Neural crest cell (in vitro differentiated cells): ENCODE measurements around the gene SLC10A6. TPM values are rescaled to one million over a fixed set of nuclear protein-coding genes. Genes with fewer than 3 reads are reported as not detected.
"Not testable (repeated sequence)": the region's sequence is repeated elsewhere in the genome, so short reads cannot be mapped to it uniquely, and the experiment has no call there.

Experiments
- DNase-seq: peaks from one replicate; pipeline ENCODE4 v3.0.0; 2021; ENCODE audit warnings: low read depth, mixed read lengths, low spot score
- H3K27ac Mint-ChIP-seq: one replicate; pipeline ENCODE4 v1.8.0; 2021; ENCODE audit warnings: mild to moderate bottlenecking, mixed read lengths; ENCODE audit not compliant: unreplicated experiment
- H3K27me3 Mint-ChIP-seq: 2 replicates; pipeline ENCODE4 v1.8.0; 2021; ENCODE audit warnings: low read depth, mild to moderate bottlenecking, mixed read lengths
- H3K36me3 Mint-ChIP-seq: 2 replicates; pipeline ENCODE4 v1.8.0; 2021; ENCODE audit warnings: low read depth, mild to moderate bottlenecking, mixed read lengths
- H3K4me1 Mint-ChIP-seq: 2 replicates; pipeline ENCODE4 v1.8.0; 2021; ENCODE audit warnings: mixed read lengths
- H3K4me3 Mint-ChIP-seq: one replicate; pipeline ENCODE4 v1.8.0; 2021; ENCODE audit warnings: mild to moderate bottlenecking, mixed read lengths
- H3K9me3 Mint-ChIP-seq: 2 replicates; pipeline ENCODE4 v1.8.0; 2021; ENCODE audit warnings: mixed read lengths
- CTCF ChIP-seq: fragments of 200-600 bp; sonication (generic); conservative IDR thresholded peaks from 2 replicates; pipeline ENCODE4 v1.5.0; 2021; ENCODE audit warnings: antibody characterized with exemption, mild to moderate bottlenecking
- total RNA-seq: library from RNA; stranded (reverse); gene quantifications from 2 replicates; pipeline ENCODE4 v1.2.1, GENCODE V29; 2021

SLC10A6 gene
- total RNA-seq, 1 donor from 2014 or later, result not detected

DNA sequence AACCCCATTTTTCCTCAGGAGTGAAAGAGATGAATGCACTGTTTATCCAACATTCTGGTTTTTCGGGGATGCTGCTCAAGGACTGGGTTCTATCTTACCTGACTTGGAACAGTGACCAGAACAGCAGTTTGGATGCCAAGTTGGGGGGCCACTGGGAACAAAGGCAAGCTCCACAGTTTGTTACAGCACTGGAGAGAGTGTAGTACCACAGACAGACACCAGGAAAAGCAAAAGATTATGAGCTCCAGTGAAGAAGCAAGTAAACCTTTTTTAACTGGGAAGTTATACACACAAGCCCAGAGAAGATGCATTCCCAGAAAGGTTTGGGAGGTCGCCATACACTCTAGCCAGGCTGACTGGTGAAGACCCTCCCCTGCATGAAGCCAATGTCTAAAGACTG lies 29.5 kb upstream of the SLC10A6 start:
- Mint-ChIP-seq H3K4me3 (no peak overlapping the region), H3K36me3 (peaks cover 16% of the 10 kb centered on the region), H3K27me3 (no peaks in the 10 kb centered on the region), H3K9me3 (peaks cover 14% of the 10 kb centered on the region), H3K27ac (no peak overlapping the region), H3K4me1 (no peaks in the 10 kb centered on the region)
- TF ChIP-seq CTCF, result peak; percentile 26
- no peak for DNase-seq

DNA sequence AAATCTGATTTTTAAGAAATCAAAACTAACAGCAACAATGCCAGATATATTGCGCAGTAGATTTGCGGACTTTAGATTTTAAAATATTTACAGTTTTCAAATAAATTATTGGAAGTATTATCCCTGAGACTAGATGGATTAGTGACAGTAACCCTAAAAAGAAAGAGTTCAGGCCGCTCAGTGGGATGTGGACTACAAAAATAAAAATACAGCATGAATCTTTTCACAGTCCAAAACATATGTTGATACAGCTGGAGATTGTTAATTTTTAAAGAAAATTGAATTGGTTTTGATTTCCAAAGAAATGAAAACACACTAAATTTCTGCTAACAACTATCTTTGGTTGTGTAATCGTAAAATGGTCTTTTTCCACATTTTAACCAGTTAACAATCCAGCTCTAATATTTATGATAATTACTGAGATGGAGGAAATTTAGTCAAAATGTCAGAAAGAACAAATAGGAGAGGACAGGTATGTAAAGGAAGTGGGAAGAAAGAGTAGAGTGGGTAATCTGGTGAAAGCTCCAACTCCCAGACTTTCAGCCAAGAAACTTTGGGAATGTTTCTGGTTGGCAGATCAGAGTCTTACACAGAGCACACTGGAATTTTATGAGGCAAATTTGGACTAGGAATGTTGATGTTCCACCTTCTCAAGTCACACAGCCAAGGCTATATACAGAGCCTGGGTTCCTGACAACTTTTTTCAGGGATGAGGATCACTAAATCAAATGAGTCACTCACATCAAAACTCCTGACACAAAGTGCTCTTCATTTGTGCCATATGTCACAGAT lies 27.9 kb upstream of the SLC10A6 start:
- H3K4me3 Mint-ChIP-seq, result no peak overlapping the region
- H3K27ac Mint-ChIP-seq, result no peak overlapping the region
- no peak for TF ChIP-seq CTCF
- H3K36me3 Mint-ChIP-seq, result peaks cover 13% of the 10 kb centered on the region
- H3K27me3 Mint-ChIP-seq, result no peaks in the 10 kb centered on the region
- H3K9me3 Mint-ChIP-seq, result peaks cover 14% of the 10 kb centered on the region
- H3K4me1 Mint-ChIP-seq, result no peaks in the 10 kb centered on the region
- no peak for DNase-seq

GRCh38 chr4:86875436-86875835 lies 26.3 kb upstream of the SLC10A6 start:
- peaks cover 12% of the 10 kb centered on the region for H3K9me3 Mint-ChIP-seq
- not testable (repeated sequence) for H3K27ac Mint-ChIP-seq, DNase-seq, H3K4me1 Mint-ChIP-seq, H3K4me3 Mint-ChIP-seq, H3K27me3 Mint-ChIP-seq
- peaks cover 13% of the 10 kb centered on the region for H3K36me3 Mint-ChIP-seq

- no peak for DNase-seq
- Mint-ChIP-seq H3K4me3 (no peak overlapping the region), H3K4me1 (no peaks in the 10 kb centered on the region), H3K27me3 (no peaks in the 10 kb centered on the region), H3K27ac (no peak overlapping the region), H3K36me3 (no peaks in the 10 kb centered on the region), H3K9me3 (no peaks in the 10 kb centered on the region)
- no peak for TF ChIP-seq CTCF
Observed at GRCh38 chr4:86872135-86872534, 23.0 kb upstream of the SLC10A6 start.

DNA sequence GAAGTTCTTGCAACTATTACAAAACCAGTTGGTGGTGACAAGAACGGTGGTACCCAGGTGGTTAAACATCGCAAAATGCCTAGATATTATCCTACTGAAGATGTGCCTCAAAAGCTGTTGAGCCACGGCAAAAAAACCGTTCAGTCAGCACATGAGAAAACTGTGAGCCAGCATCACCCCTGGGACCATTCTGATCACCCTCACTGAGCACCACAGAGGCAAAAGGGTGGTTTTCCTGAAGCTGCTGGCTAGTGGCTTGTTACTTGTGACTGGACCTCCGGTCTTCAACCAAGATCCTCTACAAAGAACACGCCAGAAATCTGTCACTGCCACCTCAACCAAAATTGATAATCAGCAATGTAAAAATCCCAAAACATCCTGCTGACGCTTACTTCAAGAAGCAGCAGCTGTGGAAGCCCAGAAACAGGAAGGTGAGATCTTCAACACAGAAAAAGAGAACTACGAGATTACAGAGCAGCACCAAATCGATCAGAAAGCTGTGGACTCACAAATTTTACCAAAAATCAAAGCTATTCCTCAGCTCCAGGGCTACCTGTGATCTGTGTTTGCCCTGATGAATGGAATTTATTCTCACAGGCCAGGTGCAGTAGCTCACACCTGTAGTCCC lies 21.4 kb upstream of the SLC10A6 start:
- no peak for DNase-seq
- Mint-ChIP-seq H3K4me1 (no peaks in the 10 kb centered on the region), H3K9me3 (no peaks in the 10 kb centered on the region), H3K27ac (no peak overlapping the region), H3K4me3 (no peak overlapping the region), H3K27me3 (no peaks in the 10 kb centered on the region), H3K36me3 (no peaks in the 10 kb centered on the region)
- TF ChIP-seq CTCF, result no peak
